Measurements from ENCODE around the gene ARPC5. TPM values are rescaled to one million over a fixed set of nuclear protein-coding genes. Genes with fewer than 3 reads are reported as not detected.

The ARPC5 gene
- total and polyA plus RNA-seq, 7 donors: 11.6 to 31.8 (median 13.9) TPM

DNA sequence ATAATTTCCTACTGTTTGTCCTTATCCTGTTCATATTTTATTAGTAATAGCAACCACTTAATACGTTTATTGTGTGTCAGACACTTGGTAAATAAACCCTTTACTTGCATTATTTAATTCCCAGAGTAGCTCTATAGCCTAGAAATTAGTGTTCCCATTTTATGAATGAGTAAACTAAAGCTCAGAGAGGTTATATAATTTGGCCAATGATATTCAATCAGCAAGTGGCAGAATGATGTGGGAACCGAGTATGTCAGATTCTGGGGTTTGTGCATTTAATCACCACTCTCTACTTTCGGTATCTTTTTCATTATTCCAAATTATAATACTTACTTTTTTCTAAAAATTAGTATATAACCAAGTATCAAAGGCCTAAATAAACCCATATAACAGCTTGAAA is 6.6 kb upstream of the ARPC5 start:
- no peak for DNase-seq
- H3K9me3 ChIP-seq: no peaks in the 10 kb centered on the region
- no peaks in the 10 kb centered on the region for H3K4me1 ChIP-seq
- ATAC-seq: no peak
- TF ChIP-seq, protein P1, sequence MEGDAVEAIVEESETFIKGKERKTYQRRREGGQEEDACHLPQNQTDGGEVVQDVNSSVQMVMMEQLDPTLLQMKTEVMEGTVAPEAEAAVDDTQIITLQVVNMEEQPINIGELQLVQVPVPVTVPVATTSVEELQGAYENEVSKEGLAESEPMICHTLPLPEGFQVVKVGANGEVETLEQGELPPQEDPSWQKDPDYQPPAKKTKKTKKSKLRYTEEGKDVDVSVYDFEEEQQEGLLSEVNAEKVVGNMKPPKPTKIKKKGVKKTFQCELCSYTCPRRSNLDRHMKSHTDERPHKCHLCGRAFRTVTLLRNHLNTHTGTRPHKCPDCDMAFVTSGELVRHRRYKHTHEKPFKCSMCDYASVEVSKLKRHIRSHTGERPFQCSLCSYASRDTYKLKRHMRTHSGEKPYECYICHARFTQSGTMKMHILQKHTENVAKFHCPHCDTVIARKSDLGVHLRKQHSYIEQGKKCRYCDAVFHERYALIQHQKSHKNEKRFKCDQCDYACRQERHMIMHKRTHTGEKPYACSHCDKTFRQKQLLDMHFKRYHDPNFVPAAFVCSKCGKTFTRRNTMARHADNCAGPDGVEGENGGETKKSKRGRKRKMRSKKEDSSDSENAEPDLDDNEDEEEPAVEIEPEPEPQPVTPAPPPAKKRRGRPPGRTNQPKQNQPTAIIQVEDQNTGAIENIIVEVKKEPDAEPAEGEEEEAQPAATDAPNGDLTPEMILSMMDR (IDR thresholded peaks at IDR 0.05): no peak
- H3K36me3 ChIP-seq (ENCODE audit: insufficient read depth in 1 of 2, low read depth in 1 of 2): no peaks in the 10 kb centered on the region
- intact Hi-C loops (cut with DNase I): loop anchor here in 1 of 2 donors (10.0 kb wide), 1 partner anchor 403 kb away; no protein-coding TSS in a partner anchor
- no peak overlapping the region for H3K27ac ChIP-seq
- WGBS, 3 donors: 85 to 88% (median 86%) methylated on average over 3 of the region's 3 CpGs
- H3K27me3 ChIP-seq (ENCODE audit: insufficient read depth in 3 of 3, low read length in 2 of 3): peaks cover 0 to 4% (median 0%) of the 10 kb centered on the region in 3 donors
- no peak overlapping the region for H3K4me3 ChIP-seq

DNA sequence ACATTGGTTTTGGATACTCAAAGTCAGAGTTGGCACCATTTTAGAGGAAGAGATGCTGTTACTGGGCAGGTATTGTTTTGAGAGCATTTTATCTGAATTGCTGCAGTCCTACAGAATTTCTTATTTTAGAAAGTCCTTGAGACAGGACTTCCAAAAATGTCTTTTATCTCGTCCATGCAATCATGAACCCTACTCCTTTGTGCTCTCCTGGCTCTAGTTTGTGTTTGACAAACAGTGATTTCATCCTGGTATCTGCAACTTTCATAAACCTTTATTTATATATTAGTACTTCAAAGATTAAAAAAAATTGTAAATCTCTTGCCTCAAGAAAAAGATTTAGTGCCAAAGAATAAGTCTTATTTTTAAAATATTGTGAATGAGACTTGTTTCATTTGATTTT is 4.6 kb upstream of the ARPC5 start:
- WGBS, 3 donors: 44 to 51% (median 46%) methylated on average over 1 of the region's 1 CpG
- Histone ChIP-seq H3K27me3 (ENCODE audit: insufficient read depth in 3 of 3, low read length in 2 of 3) (peaks cover 0 to 4% (median 0%) of the 10 kb centered on the region in 3 donors), H3K4me1 (no peaks in the 10 kb centered on the region), H3K9me3 (no peaks in the 10 kb centered on the region), H3K27ac (no peak overlapping the region), H3K4me3 (no peak overlapping the region), H3K36me3 (ENCODE audit: insufficient read depth in 1 of 2, low read depth in 1 of 2) (no peaks in the 10 kb centered on the region)
- DNase-seq: no peak
- intact Hi-C loops (cut with DNase I): loop anchor here in 1 of 2 donors (10.0 kb wide), 1 partner anchor 405 kb away; no protein-coding TSS in a partner anchor
- no peak for ATAC-seq
- TF ChIP-seq, protein P1 (IDR thresholded peaks at IDR 0.05): no peak

DNA sequence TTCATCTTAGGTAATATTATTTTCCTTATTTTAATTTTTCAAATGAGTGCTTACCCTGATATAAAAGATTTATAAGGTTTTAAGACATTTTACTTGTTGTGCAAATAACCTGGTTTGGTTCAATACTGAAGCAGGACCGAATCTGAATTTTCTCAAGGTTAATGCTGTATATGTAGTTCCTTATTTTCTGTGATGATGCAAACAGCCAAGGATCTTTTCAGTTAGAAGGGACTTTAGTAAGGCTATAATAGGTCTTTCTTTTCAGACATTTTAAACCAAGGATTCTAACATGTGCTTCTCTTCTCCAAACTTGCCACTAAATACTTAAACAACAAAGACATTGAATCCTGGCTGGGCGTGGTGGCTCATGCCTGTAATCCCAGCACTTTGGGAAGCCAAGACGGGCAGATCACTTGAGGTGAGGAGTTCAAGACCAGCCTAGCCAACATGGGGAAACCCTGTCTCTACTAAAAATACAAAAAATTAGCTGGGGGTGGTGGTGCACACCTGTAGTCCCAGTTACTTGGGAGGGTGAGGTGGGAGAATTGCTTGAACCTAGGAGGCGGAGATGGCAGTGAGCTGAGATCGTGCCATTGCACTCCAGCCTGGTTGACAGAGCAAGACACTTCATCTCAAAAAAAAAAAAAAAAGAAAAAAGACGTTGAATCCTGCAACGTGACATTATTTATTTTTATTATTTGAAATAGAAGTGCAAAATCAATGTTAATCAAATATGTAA is 3.2 kb upstream of the ARPC5 start:
- Histone ChIP-seq H3K27ac (no peak overlapping the region), H3K4me1 (peaks cover 7% of the 10 kb centered on the region), H3K9me3 (no peaks in the 10 kb centered on the region), H3K27me3 (ENCODE audit: insufficient read depth in 3 of 3, low read length in 2 of 3) (peaks cover 0 to 4% (median 0%) of the 10 kb centered on the region in 3 donors), H3K36me3 (ENCODE audit: insufficient read depth in 1 of 2, low read depth in 1 of 2) (no peaks in the 10 kb centered on the region), H3K4me3 (no peak overlapping the region)
- intact Hi-C loops (cut with DNase I): loop anchor here in 1 of 2 donors (10.0 kb wide), 1 partner anchor 1044 kb away; no protein-coding TSS in a partner anchor
- TF ChIP-seq, protein P1 (IDR thresholded peaks at IDR 0.05): no peak
- DNase-seq (no peak), ATAC-seq (no peak)
- WGBS, 3 donors: 77 to 83% (median 81%) methylated on average over 7 of the region's 7 CpGs

DNA sequence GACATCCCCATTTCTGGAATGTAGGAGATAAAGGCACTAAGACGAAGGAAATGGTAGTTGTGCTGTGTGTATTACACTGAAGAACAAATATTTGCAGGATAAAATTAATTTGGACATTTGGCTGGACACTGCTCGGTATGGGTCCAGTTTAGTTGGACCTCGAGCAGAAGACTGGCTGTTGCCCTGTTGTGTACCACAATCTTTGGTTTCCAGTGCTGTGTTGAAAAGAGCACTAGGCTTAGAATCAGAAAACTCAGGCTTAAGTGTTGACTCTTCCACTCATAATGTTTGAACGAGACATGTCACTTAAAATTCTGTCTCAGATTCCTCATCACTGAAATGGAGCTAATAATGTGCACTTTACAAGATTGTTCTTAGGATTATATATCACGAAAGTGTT is 1.2 kb upstream of the ARPC5 start:
- Histone ChIP-seq H3K4me3 (peak overlapping the region; percentile 90), H3K36me3 (ENCODE audit: insufficient read depth in 1 of 2, low read depth in 1 of 2) (peaks cover 0 to 15% of the 10 kb centered on the region in 2 donors), H3K9me3 (no peaks in the 10 kb centered on the region), H3K27me3 (ENCODE audit: insufficient read depth in 3 of 3, low read length in 2 of 3) (peaks cover 0 to 4% (median 0%) of the 10 kb centered on the region in 3 donors), H3K4me1 (peaks cover 24% of the 10 kb centered on the region), H3K27ac (no peak overlapping the region)
- 45 to 54% (median 51%) methylated on average over 5 of the region's 5 CpGs for WGBS, 3 donors
- TF ChIP-seq, protein P1 (IDR thresholded peaks at IDR 0.05): no peak
- DNase-seq (no peak), ATAC-seq (no peak)
- intact Hi-C loops (cut with DNase I): loop anchor here in 1 of 2 donors (10.0 kb wide), 1 partner anchor 1042 kb away; no protein-coding TSS in a partner anchor
